CD4-positive, alpha-beta T cell treated with Interleukin-6 for 4 hours (primary cell): ENCODE measurements around the gene RPS8.
"Not testable (repeated sequence)": the region's sequence is repeated elsewhere in the genome, so short reads cannot be mapped to it uniquely, and the experiment has no call there.

Source experiments
- DNase-seq: peaks from one replicate; pipeline ENCODE4 v3.0.0-alpha.2; 2020; ENCODE audit warnings: mixed read lengths

Gene RPS8

DNA sequence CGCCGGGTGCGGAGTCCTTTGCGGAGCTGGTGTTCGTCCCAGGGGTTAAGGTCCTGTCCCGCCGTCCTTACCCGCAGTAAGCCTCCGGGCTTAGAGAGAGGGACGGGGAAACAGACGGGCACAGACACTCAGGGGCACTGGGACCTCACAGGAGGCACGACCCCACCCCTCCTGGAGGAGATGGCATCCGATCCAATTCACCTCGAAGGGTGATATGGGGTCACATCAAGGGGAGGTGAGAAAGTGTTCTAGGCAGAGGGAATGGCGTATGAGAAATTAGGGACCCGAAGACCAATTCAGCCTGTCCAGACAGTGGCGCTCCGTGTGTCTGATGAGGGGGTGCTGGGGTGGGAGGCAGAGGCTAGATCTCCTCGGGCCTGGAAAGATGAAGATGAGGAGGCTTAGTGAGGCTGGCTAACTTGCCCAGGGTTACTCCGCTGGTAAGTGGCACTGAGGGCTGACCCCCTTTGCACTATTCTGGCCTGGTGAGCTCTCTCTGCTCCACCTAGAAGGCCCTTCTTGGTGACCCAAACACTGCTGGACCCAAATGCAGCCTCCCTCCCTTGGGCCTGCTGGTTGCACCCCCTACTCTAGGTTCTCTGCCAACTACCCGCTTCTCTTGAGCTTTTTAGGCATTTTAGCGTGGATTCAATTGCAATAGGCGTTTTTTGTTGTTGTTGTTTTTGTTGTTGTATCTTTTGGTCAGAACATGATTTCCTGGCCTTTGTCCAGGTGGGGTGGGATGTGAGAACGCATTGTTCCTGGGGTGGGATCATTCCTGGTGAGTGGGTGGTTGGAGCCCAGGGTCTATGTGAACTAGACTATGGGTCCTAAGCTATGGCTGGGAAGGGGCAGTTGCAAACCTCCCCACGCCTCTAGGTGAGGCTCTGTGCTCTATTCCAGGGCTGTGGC, 45.2 kb downstream of the RPS8 start:
- no peak for DNase-seq

DNA sequence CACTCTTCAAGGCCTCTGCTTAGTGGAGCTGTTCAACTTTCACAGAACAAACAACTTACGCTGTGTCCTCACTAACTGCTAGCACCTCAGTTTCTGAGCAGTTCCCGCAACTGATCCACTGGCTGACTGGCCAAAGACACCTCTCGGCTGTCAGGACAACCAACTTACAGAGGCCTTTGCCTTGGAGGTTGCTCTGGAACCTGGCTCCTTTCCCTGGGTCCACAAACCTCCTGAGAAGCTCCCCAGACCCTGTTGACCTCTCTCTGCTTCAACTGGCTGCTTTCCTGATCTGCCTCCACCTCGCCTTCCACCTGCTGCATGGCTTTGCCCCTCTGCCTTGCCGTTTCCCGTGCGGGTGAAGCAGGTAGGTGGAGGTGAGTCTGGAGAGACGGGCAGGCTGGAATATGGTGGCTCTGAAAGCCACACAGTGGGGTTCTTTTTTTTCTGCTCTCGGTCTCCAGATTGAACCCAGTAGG, 45.9 kb downstream of the RPS8 start:
- DNase-seq: no peak

DNA sequence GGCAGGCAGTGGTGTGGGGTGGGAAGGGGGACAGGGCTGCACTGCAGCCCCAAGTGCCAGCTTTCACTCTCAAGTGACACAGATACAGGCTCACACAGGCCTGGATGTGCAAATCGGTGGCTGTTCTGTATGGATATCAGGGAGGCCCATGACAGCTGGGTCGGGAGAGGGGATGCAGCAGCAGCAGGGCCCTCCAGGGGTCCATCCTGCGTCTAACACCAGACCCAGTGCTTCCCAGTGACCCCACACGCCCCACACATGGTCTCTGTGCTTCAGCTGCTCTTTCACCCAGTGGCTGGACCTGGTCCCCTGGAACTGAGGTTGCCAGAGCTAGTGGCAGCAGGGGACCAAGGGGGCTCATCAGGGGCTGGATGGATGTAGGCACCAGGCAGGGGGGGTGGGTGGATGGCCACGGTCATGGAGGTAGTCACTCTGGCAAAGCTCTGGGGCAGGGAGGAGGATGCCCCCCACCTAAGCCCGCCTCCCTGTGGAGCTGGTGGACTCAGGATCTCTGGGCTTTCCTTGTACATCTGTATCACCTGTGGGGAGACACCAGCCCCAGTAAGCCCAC, 46.9 kb downstream of the RPS8 start:
- DNase-seq: no peak

DNA sequence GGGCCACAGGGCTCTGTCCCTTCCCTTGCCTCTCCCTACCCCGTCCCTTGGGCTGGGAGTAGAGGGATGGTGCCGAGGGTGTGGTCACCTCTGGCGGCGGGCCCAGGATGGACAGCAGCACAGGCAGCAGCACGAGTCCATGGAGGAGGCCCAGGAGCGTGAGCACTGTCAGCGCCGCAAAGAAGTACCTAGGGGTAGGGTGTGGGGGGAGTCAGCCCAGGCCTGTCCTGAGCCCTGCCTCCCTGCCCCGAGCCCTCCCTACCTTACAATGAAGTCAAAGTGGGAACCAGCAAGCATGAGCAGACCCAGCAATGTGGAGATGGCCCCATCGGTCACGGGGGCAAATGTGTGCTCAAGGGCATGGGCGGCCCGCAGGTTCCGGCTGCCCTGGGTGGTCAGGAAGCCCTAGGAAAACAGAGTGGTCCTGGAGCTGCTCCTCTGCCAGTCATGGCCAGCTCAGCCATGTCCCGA, 47.7 kb downstream of the RPS8 start:
- no peak for DNase-seq

DNA sequence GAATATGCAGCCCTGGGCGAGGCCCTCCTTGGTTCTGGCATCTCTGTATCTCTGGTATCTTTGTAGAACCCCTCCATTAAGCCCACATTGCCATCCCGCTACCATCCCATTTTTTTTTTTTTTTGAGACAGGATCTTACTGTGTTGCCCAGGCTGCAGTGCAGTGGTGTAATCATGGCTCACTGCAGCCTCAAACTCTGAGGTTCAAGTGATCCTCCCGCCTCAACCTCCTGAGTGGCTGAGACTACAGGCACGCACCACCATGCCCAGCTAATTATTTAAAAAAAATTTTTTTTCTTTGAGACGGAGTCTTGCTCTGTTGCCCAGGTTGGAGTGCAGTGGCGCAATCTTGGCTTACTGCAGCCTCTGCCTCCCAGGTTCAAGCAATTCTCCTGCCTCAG, 49.1 kb downstream of the RPS8 start:
- DNase-seq: not testable (repeated sequence)

DNA sequence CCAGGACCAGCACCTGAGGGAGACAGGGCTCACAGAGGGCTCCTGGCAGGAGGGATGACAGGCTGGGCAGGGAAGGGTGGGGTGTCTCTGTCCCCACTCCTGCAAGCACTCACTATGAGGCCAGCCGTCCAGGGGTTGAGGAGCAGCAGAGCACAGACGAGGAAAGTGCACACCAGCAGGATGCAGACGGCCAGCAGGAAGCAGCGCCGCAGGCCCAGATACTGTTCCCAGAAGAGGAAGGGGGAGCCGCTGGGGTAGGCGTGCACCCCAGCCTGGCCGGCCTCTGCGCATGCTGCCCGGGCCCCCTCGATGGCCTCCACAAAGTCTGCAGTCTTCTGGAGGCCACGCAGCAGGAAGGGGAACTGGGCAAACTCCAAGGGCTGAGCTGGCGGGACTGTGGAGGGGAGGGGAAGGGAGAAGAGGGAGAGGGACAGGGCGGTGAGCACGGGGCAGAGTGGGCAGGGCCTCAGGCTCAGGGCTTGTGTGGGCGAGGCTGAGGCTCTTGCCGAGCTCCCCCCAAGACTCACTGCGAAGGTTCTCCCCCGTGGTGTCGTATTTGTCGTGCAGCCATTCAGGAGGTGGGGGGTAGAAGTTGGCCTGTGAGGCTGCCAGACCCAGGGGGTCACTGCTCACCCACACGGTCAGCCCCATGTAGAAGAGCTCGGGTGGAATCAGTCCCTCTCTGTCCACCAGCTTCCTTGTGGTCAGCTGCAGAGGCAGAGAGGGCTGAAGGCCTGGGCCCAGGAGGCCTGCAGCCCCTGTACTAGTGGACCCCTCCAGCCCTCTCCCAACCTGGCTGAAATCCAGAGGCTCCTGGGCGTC, 51.2 kb downstream of the RPS8 start:
- DNase-seq: no peak

DNA sequence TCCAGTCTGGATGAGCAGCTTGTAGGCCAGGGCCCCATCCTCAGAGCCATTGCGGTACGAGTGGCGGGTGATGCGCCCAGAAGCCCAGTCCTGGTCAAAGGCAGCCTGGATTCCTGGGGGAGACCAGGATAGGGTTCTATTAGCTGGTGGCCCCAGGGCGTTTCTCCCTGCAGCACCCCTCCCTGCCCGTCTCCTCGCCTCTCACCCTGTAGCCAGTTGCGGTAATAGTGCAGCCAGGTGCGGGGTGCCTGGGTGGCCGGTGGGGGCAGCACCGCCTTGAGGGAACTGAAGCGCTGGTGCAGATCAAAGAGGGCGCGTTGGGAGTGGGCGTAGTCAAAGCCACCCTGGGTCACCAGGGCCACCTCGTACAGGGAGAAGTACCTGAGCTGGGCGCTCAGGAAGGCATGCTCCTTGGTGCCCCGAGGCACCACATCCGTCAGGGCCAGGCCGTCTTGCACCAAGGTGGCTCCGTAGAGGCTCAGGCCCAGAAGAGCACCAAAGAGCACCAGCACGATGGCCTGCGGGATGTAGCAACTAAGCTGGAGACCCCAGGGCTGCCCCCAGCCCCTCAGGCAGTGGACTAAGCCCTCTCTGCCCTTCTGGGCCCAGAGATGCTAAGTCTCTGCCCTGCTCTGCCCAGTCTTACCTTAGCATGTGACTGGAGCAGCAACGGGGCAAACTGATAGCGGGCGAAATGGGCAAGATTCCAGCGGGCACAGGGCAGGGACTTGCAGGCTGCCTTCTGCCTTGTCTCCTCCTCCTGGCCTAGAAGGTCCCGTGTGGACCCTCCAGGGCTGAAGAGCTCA, 52.1 kb downstream of the RPS8 start:
- DNase-seq: no peak

DNA sequence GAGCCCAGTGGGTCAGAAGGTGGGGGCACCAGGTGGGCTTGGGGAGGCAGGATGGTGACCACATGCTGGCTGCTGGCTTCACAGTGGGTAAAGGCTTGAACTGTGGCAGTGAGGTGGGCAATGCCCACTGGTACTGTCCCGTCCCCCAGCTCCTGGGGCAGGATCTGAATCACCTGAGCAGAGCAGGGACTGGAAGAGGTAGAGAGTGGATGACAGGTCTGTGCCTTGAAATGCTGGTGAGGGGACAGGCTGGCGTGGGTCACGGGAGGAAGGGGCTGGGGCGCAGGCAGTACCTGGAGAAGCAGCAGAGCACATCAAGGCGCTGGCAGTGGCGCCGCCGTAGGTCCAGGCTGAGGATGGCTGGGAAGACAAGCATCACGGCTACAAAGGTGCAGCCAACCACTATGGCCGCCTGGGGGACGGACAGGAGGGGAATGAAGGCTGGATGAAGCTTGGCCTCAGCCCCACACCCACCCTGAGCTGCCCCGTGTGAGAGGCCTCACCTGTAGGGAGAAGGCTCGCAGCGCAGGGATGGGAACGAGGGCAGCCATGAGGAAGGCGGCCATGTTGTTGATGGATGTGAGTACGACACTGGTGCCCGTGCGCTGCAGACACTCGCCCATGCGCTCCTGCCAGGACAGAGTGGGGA, 52.8 kb downstream of the RPS8 start:
- no peak for DNase-seq
